Adrenal gland (tissue), 19 donors: Measurements from ENCODE around the gene JAGN1. TPM values are rescaled to one million over a fixed set of nuclear protein-coding genes. Genes with fewer than 3 reads are reported as not detected.
A peak's percentile ranks its signal among the peaks of the same experiment; 100 is the strongest.

Source experiments
- DNase-seq, 7 donors: peaks; one replicate each; pipeline ENCODE4 v3.0.0-alpha.2; 2019 to 2020
- H3K27ac ChIP-seq, 5 donors: fragments of 200-600 bp; sonication (generic) in 4 of 5; 1 replicate in 3 of 5; 2 replicates in 2 of 5; pipeline versions ENCODE4 v1.5.1 to v1.8.0; 2016 to 2020; ENCODE audit warnings: mild to moderate bottlenecking in 1 of 5
- H3K27me3 ChIP-seq: fragments of 200-600 bp; 2 replicates; pipeline ENCODE4 v1.8.0; 2021
- H3K36me3 ChIP-seq, 2 donors: fragments of 200-600 bp; replicated peaks in 1 of 2; 1 replicate in 1 of 2; 2 replicates in 1 of 2; pipeline versions ENCODE4 v1.5.1 to v1.8.0; 2018 to 2022
- H3K4me1 ChIP-seq, 2 donors: fragments of 200-600 bp; replicated peaks in 1 of 2; 1 replicate in 1 of 2; 2 replicates in 1 of 2; pipeline versions ENCODE4 v1.5.1 to v1.8.0; 2018 to 2021
- H3K4me3 ChIP-seq, 4 donors: fragments of 200-600 bp; sonication (generic) in 3 of 4; one replicate each; pipeline ENCODE4 v1.5.1; 2016 to 2018
- H3K9me3 ChIP-seq, 3 donors: fragments of 200-600 bp; sonication (generic) in 1 of 3; replicated peaks in 1 of 3; 1 replicate in 2 of 3; 2 replicates in 1 of 3; pipeline versions ENCODE4 v1.5.1 to v1.8.0; 2016 to 2021
- CTCF ChIP-seq, 6 experiments: fragments of 450-650 bp in 4 of 6; fragments of 200-600 bp in 2 of 6; sonication (generic) in 1 of 6; IDR thresholded peaks; 1 replicate in 5 of 6; 2 replicates in 1 of 6; pipeline versions ENCODE4 v1.5.1 to v1.8.0; 2016 to 2021; ENCODE audit warnings: antibody characterized with exemption in 6 of 6, mild to moderate bottlenecking in 2 of 6, moderate library complexity in 1 of 6
- POLR2A ChIP-seq, 2 donors: fragments of 450-650 bp; IDR thresholded peaks; one replicate each; pipeline ENCODE4 v1.6.1; 2017; ENCODE audit warnings: antibody characterized with exemption in 2 of 2, mild to moderate bottlenecking in 2 of 2, moderate library complexity in 1 of 2
- WGBS, 4 donors: extraction: QIAGEN DNeasy Blood & Tissue Kit in 2 of 4; methylation state at CpG; one replicate each; pipeline versions ENCODE4 v1.1.5 to v1.1.7; 2013 to 2017; 5-methylcytosine and 5-hydroxymethylcytosine counted together
- intact Hi-C, 2 donors: fragments of 100-400 bp; cut with DNase I; formaldehyde crosslinking; loops; one replicate each; pipeline versions ENCODE4 v1.14.1 to v1.15.0; 2022 to 2023
- long read RNA-seq, 10 donors: library from polyadenylated mRNA in 3 of 10; unstranded in 2 of 10; stranded (forward) in 1 of 10; transcript quantifications; one replicate each; pipeline ENCODE4 v2.0.0 and lab custom pipeline, GENCODE V29; 2021 to 2026
- polyA plus RNA-seq, 3 donors: library from polyadenylated mRNA; stranded (reverse); fragments of 200-250 nt in 2 of 3; fragments of 350-450 nt in 1 of 3; fragmentation: Illumina TruSeq in 1 of 3; extraction: RNeasy Lipid Tissue Mini Kit (QIAGEN cat#74804) in 1 of 3; gene quantifications; one replicate each; pipeline ENCODE4 v1.2.3, GENCODE V29; 2013 to 2014
- total RNA-seq, 9 donors: library from RNA; depleted of rRNA in 4 of 9; stranded (reverse); fragments of >200 nt in 4 of 9; fragments of 120-200 nt in 1 of 9; fragmentation: NEBNext Ultra II Directional in 1 of 9; extraction: Animal tissue kit (Norgen Biotek cat#: 25700) in 1 of 9; gene quantifications; one replicate each; pipeline versions ENCODE4 v1.1.0 to v1.2.4, GENCODE V29; 2013 to 2023
- donor health status: healthy with polysubstance abuse.
- donor health status: Bipolar disorder and iron deficiency.
- donor health status: DM: yes; HTN: yes; CAD: no.
- donor health status: DM: no; HTN: no; CAD: no.
- donor health status: DM: no; HTN: no; CAD: no.
- donor health status: DM: yes; HTN: yes; CAD: no.

The JAGN1 gene
- total RNA-seq (100 to 1,000 TPM in 2 of 9 donors, 10 to 100 TPM in 7; 47.2 to 116 (median 60.9) TPM), polyA plus RNA-seq (10 to 100 TPM; 31.4 to 69.7 (median 58.2) TPM)
- long read RNA-seq, donor 1, transcript JAGN1-201 (2 exons, 1,675 nt), result major isoform, 78 of 78 reads
- long read RNA-seq, donor 1, partial matches to known transcripts, result 0 of 78 reads
- long read RNA-seq, donor 1, other reads (novel, unspliced or antisense), result 0 of 78 reads
- long read RNA-seq, donor 2, transcript JAGN1-201 (2 exons, 1,675 nt), result major isoform, 45 of 45 reads
- long read RNA-seq, donor 2, partial matches to known transcripts, result 0 of 45 reads
- long read RNA-seq, donor 2, other reads (novel, unspliced or antisense), result 0 of 45 reads
- long read RNA-seq, donor 3, transcript JAGN1-201 (2 exons, 1,675 nt), result major isoform, 69 of 69 reads
- long read RNA-seq, donor 3, partial matches to known transcripts, result 0 of 69 reads
- long read RNA-seq, donor 3, other reads (novel, unspliced or antisense), result 0 of 69 reads
- long read RNA-seq, donor 4, transcript JAGN1-201 (2 exons, 1,675 nt), result major isoform, 87 of 91 reads
- long read RNA-seq, donor 4, partial matches to known transcripts, result 0 of 91 reads
- long read RNA-seq, donor 4, other reads (novel, unspliced or antisense), result 4 of 91 reads
- long read RNA-seq, donor 5, transcript JAGN1-201 (2 exons, 1,675 nt), result major isoform, 86 of 90 reads
- long read RNA-seq, donor 5, partial matches to known transcripts, result 0 of 90 reads
- long read RNA-seq, donor 5, other reads (novel, unspliced or antisense), result 3 of 90 reads
- long read RNA-seq, donor 6, transcript JAGN1-201 (2 exons, 1,675 nt), result major isoform, 45 of 47 reads
- long read RNA-seq, donor 6, partial matches to known transcripts, result 0 of 47 reads
- long read RNA-seq, donor 6, other reads (novel, unspliced or antisense), result 2 of 47 reads
- long read RNA-seq, donor 7, transcript JAGN1-201 (2 exons, 1,675 nt), result major isoform, 27 of 27 reads
- long read RNA-seq, donor 7, partial matches to known transcripts, result 0 of 27 reads
- long read RNA-seq, donor 7, other reads (novel, unspliced or antisense), result 0 of 27 reads
- long read RNA-seq, donor 8, transcript JAGN1-201 (2 exons, 1,675 nt), result major isoform, 64 of 84 reads
- long read RNA-seq, donor 8, partial matches to known transcripts, result 19 of 84 reads
- long read RNA-seq, donor 8, other reads (novel, unspliced or antisense), result 0 of 84 reads
- long read RNA-seq, donor 9, transcript JAGN1-201 (2 exons, 1,675 nt), result major isoform, 41 of 53 reads
- long read RNA-seq, donor 9, partial matches to known transcripts, result 11 of 53 reads
- long read RNA-seq, donor 9, other reads (novel, unspliced or antisense), result 0 of 53 reads
- long read RNA-seq, donor 10, transcript JAGN1-201 (2 exons, 1,675 nt), result major isoform, 19 of 19 reads
- long read RNA-seq, donor 10, partial matches to known transcripts, result 0 of 19 reads
- long read RNA-seq, donor 10, other reads (novel, unspliced or antisense), result 0 of 19 reads

- peak within 1 kb of the TSS; percentile 70 to 99 (median 90) for H3K4me3 ChIP-seq
- H3K36me3 ChIP-seq, result peaks cover 0 to 13% of the 10 kb centered on the region in 2 donors
- H3K27me3 ChIP-seq, result no peaks in the 10 kb centered on the region
- intact Hi-C loops, result no loop called here
- peaks cover 19 to 48% of the 10 kb centered on the region in 2 donors for H3K4me1 ChIP-seq
- H3K27ac ChIP-seq, result peak within 1 kb of the TSS; percentile 75 to 98 (median 93)
- no peak for TF ChIP-seq CTCF (IDR thresholded peaks at IDR 0.05)
- TF ChIP-seq POLR2A (IDR thresholded peaks at IDR 0.05), result peak; percentile 87 to 96
- WGBS, 4 donors, result 0 to 8% (median 0%) methylated on average over 1 to 62 of the region's 62 CpGs
- DNase-seq, result peak; percentile 90 to 96 (median 91)
- H3K9me3 ChIP-seq, result no peaks in the 10 kb centered on the region
Observed at GRCh38 chr3:9890249-9891071, at the start of gene JAGN1. JAGN1 (plus strand) TSS chr3:9890610; CDS start chr3:9890723, 113 bp downstream.

GRCh38 chr3:9841015-9841414 is 49.4 kb upstream of the JAGN1 start:
- H3K27ac ChIP-seq, result no peak overlapping the region
- WGBS, 4 donors, result 83 to 85% (median 84%) methylated on average over 8 of the region's 8 CpGs
- no peak for DNase-seq
- no peaks in the 10 kb centered on the region for H3K9me3 ChIP-seq
- H3K27me3 ChIP-seq, result no peaks in the 10 kb centered on the region
- peaks cover 7 to 8% of the 10 kb centered on the region in 2 donors for H3K4me1 ChIP-seq
- no peak overlapping the region for H3K4me3 ChIP-seq
- intact Hi-C loops, result loop anchor here (5.0 to 10.0 kb wide), 2 partner anchors 81 to 304 kb away; partner anchors contain the start of gene VHL (in 1 of the 2)
- TF ChIP-seq POLR2A (IDR thresholded peaks at IDR 0.05), result no peak
- TF ChIP-seq CTCF (IDR thresholded peaks at IDR 0.05), result no peak
- H3K36me3 ChIP-seq, result peaks cover 0 to 28% of the 10 kb centered on the region in 2 donors

GRCh38 chr3:9843715-9844438 is 46.5 kb upstream of the JAGN1 start, which contains the start of gene RPUSD3:
RPUSD3 (minus strand) TSS chr3:9844008; CDS start chr3:9843990, 18 bp downstream.
- H3K36me3 ChIP-seq, result peaks cover 0 to 27% of the 10 kb centered on the region in 2 donors
- WGBS, 4 donors, result 0 to 1% (median 0%) methylated on average over 7 to 42 of the region's 42 CpGs

More at GRCh38 chr3:9843715-9844438, 46.5 kb upstream of the JAGN1 start, which contains the start of gene RPUSD3:
- DNase-seq, result peak; percentile 98 to 99 (median 99)
- H3K27me3 ChIP-seq, result no peaks in the 10 kb centered on the region
- TF ChIP-seq POLR2A (IDR thresholded peaks at IDR 0.05) (peak in 1 of 2 donors; percentile 60), CTCF (IDR thresholded peaks at IDR 0.05) (no peak)
- peaks cover 7 to 8% of the 10 kb centered on the region in 2 donors for H3K4me1 ChIP-seq
- H3K9me3 ChIP-seq, result no peaks in the 10 kb centered on the region
- H3K4me3 ChIP-seq, result peak within 1 kb of the TSS; percentile 37 to 89 (median 62)
- H3K27ac ChIP-seq, result peak within 1 kb of the TSS in 4 of 5 donors; percentile 51 to 84 (median 79)
- intact Hi-C loops, result loop anchor here (5.0 to 10.0 kb wide), 2 partner anchors 78 to 301 kb away; partner anchors contain the start of gene VHL (in 1 of the 2)
